Activated CD4-positive, alpha-beta T cell treated with anti-CD3 and anti-CD28 coated beads for 24 hours (primary cell): ENCODE data around the gene HBS1L.
A peak's percentile ranks its signal among the peaks of the same experiment; 100 is the strongest.

ENCODE experiments used
- DNase-seq, 2 donors: peaks; one replicate each; pipeline ENCODE4 v3.0.0-alpha.2; 2020; ENCODE audit warnings: low read depth in 2 of 2

The HBS1L gene

GRCh38 chr6:135036731-135037420 is 17.7 kb downstream of the HBS1L start:
- DNase-seq, result no peak

DNA sequence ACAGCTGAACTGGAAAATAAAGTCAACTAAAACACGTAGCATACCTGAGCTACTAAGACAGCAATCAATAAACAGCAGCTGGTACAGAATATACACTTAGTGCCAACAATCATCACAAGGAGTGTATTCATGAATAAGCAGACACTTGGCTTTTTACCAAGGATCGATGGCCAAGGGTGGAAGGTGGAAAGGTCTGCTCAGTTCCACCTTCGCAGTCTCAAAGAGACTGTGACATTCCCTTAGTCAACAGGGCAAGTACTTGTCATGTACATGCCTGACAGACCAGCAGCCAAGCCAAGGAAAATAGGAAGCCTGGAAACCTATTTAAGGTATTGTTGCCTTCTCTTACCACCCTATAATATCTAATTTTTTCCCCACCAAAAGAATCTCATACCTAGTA is 21.4 kb downstream of the HBS1L start:
- DNase-seq, result no peak

- peak in 1 of 2 donors; percentile 14 for DNase-seq
Measured at GRCh38 chr6:135030532-135031178, 24.0 kb downstream of the HBS1L start.

DNA sequence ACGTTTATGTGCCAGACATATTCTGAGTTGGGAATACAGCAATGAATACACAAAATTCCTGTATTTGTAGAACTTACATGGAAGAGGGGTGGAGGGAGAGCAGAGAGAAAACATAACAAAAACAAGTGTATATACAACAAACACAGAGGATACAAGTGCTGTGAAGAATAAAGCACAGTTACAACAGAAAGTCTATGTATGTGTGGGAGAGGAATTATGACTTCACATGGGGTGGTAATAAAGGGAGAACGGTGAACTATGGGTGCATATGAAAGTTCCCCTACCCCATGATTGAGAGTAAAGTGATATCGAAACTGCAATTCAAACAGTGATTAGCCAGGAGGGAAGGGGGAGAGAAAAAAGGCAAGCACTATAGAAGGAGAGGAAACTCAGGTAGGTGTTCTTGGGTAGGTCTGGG is 24.6 kb downstream of the HBS1L start:
- peak in 1 of 2 donors; percentile 3 for DNase-seq

- no peak for DNase-seq
Measured at GRCh38 chr6:135025775-135026174, 28.8 kb downstream of the HBS1L start.

GRCh38 chr6:135025175-135025574 is 29.4 kb downstream of the HBS1L start:
- no peak for DNase-seq

DNA sequence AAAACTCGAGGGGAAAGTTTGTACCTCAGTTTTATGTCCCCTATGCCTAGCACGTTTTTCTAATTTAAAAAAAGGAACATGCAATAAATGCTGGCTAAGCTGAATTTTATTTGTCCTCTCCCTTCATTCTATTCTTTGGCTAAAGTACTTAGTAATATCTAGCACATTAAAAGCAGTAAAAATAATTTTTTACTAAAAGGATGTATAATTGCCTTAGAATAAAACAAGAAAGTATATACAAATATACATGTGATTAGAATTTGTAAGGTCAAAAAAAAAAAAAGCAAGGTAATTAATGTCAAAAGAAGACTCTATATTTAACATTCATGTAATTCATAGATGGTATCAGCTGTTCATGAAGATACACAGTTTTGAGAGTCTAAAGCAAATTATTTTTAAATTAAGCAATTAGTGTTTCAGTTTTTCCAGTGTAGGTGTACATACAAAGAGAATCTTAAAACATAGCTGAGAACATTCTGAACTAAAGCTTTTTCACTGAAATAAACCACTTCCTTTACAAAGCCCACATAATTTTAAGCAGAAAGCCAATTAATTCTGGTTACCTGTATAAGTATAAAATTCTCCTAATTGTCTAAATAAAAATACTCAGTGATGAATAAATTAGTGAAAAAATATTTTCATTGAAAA is 32.4 kb downstream of the HBS1L start:
- no peak for DNase-seq

GRCh38 chr6:135021310-135022049 is 33.1 kb downstream of the HBS1L start:
- no peak for DNase-seq

- no peak for DNase-seq
Measured at GRCh38 chr6:135018941-135019340, 35.7 kb downstream of the HBS1L start.

DNA sequence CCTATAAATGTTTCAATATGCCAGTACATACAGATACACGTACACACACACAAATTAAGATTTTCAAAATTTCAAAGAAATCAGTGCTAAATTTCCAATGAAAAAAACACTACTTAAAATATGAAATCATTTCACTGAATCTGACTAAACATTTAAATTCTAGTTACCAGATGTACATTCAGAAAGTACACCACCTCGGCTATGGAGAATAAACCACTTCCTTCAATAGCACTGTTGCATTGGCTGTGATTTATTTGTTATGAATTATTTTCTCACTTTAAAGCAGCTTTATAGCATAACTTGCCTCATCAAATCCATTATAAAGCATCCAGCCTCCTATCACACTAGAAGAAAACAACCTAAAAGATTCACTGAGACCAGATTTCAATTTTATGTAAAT is 36.6 kb downstream of the HBS1L start:
- DNase-seq, result no peak

GRCh38 chr6:135014353-135014832 is 40.2 kb downstream of the HBS1L start:
- peak in 1 of 2 donors; percentile 8 for DNase-seq

DNA sequence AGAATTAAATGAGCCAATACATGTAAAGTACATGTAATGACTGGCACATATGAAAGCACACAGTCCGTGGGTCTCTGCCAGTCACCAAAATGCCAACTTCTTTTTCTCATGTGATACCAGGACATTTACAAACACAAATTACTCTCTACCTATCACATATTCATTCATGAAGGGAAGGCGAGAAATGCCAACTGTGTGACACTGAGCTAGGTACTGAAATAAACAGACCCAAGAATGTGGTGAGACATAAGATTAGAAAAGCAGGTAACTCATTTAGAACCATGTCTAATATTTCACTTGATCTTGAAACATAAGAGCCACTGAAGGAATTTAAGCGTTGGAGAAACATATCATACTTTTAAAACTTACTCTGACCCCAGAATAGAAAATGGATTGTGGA is 41.4 kb downstream of the HBS1L start:
- DNase-seq, result no peak

GRCh38 chr6:135012764-135013163 is 41.9 kb downstream of the HBS1L start:
- DNase-seq, result no peak

DNA sequence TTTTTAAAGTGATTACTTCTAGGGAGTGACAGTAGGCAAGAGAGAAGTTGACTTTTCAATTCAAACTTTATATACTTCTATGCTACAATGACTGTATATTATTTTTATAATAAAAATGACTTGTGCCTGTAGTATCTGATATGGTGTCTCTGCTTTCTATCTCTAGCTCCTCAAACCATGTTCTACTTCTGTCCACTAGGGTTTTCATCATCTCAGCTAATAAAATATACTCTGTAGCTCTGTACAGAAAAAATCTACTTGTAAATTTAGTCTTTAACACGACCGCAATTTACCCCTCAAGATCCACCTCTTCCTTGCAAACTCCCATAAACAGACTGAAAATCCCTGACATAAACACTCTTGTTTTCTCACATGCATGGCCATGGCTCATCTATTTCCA is 42.3 kb downstream of the HBS1L start:
- DNase-seq, result no peak

DNA sequence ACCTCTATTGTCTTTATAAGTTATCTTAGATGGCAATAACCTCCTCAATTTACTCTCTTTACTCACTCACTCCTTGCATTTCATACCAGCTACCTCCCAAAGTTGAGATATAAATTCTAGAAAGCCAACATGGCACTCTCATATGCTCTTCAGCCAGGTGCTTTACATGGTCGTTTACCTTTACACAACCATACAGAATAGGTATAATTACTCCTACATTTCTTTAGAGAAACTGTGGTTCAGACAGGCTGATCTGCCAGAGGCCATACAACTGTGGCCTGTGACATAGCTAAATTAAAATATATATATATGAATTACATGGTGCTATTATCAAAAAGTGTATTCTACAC is 45.7 kb downstream of the HBS1L start:
- DNase-seq, result no peak

- DNase-seq, result no peak
Measured at GRCh38 chr6:135008072-135008940, 46.3 kb downstream of the HBS1L start.

GRCh38 chr6:135006386-135006914 is 48.2 kb downstream of the HBS1L start:
- no peak for DNase-seq

- no peak for DNase-seq
Measured at GRCh38 chr6:135004399-135004798, 50.2 kb downstream of the HBS1L start.

- DNase-seq, result no peak
Measured at GRCh38 chr6:135002974-135003703, 51.5 kb downstream of the HBS1L start.

DNA sequence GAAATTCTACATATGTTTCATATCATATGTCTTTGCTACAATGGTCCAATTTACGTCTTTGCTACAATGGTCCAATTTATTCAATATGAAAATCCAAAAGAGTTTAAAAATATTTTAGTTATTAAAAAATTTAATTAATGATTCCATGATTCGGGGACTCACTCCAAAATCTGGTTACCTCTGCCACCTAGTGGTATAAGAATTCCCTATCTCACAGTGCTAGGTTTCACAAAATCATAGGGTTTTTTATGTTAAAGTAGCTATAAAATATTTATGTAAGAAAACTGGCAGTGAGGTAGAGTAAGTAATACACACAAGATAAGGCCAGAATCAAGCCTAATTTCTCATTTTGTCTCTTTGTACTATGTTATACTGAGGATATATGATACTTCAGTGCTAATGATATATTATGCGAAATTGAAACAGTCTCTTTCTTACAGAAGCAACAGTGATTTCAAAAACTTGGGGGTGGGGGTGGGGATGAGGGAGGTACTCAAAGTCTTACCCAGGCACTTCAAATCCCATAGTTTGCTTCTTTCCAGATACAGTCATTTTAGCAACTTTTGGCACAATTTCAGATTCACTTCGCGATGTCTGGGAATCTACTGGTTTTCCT is 52.3 kb downstream of the HBS1L start:
- no peak for DNase-seq
